Left renal cortex interstitium (tissue), 4 donors: ENCODE measurements around the gene MBTPS1. TPM values are rescaled to one million over a fixed set of nuclear protein-coding genes. Genes with fewer than 3 reads are reported as not detected.
A peak's percentile ranks its signal among the peaks of the same experiment; 100 is the strongest.

Source experiments
- DNase-seq, 4 donors: peaks; one replicate each; pipeline ENCODE4 v3.0.0-alpha.2; 2013; ENCODE audit warnings: low read depth in 4 of 4, low spot score in 2 of 4, missing footprints in 1 of 4
- polyA plus RNA-seq, 4 donors: library from polyadenylated mRNA; unstranded; fragments of 120-200 nt; gene quantifications; one replicate each; pipeline ENCODE4 v1.2.1, GENCODE V29; 2013; ENCODE audit not compliant: insufficient read length in 4 of 4

MBTPS1 gene
- polyA plus RNA-seq, 4 donors = 106 to 121 (median 117) TPM

DNA sequence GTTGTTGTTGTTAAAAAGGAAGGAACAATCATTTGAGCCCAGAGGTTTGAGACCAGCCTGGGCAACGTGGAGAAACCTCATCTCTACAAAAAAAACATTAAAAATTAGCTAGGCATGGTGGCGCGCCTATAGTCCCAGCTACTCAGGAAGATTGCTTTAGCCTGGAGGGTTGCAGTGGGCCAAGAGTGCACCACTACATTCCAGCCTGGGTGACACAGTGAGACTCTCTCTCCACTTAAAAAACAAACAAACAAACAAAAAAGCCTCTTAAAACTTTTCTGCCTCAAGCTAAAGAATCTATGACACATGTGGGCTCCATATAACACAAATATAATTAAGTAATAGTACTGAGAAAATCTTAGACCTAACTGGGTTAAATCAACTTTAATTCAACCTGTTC, 12.5 kb downstream of the MBTPS1 start:
- DNase-seq = no peak

DNA sequence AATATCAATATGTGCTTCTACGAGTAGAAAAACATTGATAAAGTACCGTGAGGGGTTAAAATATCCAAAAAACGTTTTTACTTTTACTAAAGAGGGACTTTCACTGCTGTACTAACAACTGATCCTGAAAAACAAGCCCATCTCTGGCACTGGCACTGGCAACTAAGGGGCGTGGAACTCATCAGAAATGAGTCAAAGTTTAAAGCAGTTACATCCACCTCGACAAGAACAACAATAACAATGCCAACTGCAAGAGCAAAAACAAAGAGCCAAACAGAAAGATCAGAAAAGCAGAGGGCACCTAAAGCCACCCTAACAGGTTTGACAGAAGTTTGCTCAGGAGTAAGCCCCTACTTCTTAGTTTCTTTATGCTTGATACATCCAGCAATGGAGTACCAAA, 13.1 kb downstream of the MBTPS1 start:
- no peak for DNase-seq

DNA sequence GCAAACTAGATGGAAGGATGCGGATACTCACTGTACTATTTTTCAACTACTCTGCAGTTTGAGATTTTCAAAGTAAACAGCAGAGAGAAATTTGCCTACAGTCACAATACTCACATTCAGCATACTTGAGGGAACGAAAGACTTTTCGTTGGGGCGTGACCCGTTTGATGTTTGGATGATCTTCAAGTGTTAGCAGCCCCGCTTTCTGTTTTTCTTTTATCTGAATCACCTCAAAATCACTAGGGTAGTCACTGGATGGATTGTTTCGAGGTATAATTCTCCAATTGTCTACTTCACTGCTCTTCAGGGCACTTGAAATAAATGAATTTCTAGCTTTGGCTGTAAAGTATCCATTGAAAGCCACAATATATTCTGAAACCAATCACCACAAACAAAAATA, 17.8 kb downstream of the MBTPS1 start:
- no peak for DNase-seq

DNA sequence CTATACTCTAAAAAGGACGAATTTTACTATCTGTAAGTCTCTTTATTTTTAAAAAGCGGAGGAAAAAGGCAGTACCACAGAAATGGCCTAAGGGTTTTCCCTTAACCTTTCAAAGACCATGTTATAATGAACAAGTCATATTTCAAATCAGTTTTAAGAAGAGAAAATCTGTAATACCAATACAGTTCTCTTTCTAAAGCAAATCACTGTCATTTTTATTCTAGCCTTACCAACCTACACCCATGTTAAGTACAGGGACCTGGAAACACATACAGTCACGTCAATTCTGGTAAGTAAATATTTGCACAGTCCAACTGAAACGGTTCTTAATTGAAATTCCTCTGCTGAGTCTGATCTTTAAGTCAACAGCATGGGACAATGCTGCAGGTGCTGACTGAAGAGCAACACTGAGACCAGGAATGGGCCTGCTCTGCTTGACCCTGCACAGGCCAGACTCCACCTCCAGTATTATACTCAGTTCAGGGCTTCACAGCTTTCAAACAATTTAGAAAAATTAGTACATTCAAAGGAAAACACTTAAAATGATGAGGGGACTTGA, 20.2 kb downstream of the MBTPS1 start:
- no peak for DNase-seq

DNA sequence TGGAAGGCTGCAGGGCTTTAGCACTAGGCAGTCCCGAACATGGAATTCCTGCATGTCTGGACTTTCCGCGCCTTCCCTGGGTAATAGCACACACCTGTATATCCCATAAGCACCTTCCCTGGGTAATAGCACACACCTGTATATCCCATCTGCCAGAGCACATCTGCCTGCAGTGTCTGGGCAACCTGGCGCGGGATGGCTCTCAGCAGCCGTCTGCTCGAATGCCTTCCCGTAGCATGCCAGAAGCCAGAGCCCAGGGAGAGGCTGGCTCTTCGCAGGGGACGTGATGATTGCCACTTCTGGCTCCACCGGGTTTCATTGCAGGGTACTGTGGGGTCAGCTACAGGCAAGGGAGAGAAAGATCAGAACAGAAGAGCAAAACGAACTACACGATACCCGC, 21.3 kb downstream of the MBTPS1 start:
- no peak for DNase-seq

DNA sequence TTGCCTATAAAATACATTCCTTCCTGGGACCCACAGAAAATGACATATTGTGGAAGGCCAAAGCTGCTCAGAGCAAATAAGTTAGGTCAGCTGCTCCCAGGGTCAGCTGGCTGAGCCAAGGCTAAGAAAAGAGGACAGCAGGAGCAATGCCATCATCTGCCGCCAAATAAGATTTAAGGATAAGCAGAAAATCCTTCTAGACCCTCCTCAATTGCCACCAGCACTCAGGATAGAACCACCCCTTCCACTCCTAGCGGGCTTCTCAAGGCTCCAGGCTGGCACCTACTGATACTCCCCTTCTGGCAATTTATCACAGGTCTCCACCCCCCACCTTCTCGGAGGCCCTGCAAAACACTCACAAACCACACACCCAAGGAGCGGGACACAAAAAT, 22.9 kb downstream of the MBTPS1 start:
- no peak for DNase-seq

DNA sequence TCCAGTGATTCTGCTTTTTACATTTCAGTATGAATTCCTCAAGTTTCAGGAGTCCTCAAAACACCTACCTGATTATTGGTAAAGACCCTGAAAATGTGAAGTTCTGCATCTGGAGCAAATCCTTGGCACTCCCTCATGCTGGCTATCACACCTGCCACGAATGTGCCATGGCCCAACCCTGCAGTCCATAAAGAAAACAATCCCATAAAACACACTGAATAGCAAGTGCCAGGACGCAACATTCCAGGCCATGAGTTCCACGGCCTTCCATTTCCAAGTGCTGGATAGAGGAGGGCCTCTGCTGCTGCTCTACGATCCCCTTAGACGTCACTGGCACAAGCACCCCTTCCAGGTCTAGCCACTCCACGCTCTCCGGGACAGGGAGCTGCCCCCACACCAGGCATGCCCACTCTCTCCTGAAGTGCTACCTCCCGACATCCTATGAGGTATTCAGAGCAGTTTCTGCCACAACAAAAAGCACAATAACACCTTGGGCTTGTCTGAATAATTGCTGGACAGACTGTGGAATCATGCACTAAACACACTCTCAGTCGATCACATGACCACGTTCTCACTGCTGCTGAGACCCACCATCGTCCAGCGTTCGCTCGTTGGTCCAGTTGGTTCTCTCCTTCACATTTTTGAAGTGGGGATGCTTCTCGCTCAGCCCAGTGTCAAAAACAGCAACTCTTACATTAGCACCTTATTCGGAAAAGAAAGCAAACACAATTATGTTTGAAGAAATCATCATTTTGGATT, 23.4 kb downstream of the MBTPS1 start:
- no peak for DNase-seq

DNA sequence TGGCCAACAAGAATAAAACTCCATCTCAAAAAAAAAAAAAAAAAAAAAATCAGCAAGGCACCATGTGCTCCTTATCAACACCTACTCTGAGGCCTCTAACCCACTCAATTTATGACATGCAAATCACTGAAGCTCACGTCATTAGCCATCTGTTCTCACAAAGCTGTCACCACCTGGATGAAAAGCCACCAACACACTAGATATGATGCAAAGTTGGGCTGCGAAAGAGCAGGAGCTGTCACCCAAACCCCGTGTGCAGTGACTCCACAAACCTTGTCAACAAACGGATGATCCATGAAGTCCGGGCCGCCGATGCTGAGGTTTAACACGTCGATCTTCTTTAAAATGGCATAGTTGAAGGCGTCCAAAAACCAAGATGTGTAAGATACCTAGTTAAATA, 25.3 kb downstream of the MBTPS1 start:
- DNase-seq = no peak

DNA sequence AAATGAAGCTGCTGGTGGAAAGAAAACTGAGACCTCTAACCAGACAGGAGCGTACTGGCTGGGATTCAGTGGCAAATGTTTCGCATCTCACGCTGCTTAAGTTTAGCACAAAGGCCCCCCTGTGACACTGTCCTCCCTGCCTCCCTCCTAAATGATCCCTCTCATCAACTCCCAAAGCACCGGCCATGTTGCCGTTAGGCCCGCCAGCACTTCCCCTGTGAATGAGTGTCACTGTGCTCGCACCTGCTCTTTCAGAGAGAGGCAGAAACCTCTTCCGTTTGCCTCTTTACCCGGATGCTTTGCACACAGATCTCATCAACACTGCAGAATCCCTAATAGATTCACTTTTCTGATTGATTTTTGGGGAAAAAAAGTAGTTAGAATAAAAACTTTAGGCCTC, 26.5 kb downstream of the MBTPS1 start:
- no peak for DNase-seq

DNA sequence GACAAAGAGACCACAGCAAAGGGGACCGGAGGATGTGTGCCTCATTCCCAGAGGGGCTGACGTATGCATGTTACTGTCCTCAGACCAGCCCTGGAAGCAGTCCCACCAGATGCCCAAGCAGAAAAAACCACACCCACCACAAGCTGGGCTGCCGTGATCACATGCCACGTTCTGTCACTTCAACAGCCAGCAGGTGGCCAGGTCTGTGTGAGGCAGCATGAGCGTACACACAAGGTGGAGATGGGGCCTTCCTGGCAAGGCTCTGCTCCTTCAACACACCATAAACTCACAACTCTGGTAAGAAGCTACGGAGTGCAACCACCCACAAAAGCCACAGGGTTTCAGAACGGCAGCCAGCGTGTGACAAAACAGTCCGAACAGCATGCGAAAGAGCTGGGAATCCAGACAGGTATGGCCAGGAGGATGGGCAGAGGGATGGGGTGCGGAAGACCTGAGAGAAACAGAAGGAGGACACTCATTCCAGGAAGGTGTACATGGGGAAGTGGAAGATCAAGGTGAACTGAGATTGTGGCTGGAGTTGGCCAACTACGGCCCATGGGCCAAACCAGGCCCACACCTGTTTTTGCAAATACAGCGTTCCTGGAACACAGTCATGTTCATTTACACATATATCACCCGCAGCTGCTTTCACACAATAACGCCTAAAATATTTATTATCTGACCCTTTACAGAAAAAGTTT, 27.9 kb downstream of the MBTPS1 start:
- no peak for DNase-seq

DNA sequence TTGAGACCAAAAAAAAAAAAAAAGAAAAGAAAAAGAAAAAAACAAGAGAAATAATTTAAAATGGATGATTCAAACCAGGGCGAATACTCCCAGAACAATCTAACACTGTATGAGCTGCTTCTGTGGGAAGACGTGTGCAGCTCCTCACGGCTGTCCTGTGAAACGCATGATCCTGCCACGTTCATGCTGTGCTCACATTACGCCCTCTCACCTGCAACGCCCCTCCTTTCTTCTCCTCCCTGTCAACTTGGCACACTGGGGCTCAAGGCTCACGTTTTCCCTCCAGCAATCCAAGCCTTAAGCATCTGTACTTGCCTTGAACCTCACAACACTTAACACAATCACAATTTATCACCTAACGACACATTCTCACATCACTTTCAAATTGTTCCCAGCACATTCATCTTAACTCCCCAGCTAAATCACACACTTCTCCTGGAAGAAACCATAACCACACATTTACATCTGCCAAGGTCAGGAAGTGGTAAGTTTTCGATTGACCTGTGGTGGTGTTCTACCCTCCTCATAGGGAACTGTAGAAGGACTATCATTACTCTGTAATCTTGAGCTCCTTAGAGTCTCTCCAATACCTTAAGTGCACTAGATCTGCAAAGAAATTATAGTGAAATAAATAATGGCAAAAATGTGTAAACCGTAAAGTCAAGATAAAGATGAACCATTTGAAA, 29.1 kb downstream of the MBTPS1 start:
- DNase-seq = no peak

DNA sequence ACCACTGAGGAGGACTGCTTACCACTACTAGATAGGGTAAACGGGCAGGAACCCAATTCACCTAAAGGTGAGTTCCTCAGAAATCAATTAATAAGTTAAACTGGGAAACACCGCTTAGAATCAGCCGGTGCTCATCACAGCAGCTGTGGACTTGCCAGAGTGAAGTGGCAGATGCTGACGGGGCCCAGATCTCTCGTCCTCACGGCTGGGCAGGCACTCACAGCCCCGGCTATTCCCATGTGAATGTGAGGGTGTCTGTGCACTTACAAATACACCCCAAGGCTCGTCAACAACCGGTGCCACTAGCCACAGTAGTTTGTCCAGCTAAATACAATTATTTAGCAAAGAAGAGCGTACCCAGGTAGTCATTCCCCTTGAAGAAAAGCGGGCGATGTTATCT, 29.7 kb downstream of the MBTPS1 start:
- DNase-seq = no peak

DNA sequence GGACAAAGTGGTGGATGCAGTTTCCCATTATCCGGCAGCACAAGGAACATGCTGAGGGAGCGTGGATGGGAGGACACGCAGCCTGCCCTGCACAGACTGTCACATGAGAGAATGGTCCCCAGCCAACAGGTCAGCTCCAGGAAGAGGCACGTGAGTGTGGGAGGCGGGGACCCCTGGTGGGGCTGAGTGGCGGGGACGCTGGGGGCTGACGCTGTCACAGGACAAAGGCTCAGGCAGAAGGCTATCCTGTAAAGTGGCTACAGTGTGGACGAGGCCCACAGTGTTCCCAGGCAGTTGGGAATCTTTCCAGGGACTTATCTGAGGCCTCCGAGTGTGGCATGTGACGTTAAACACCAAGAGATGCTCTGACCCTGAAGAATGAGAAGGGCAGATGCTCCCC, 30.4 kb downstream of the MBTPS1 start:
- no peak for DNase-seq

DNA sequence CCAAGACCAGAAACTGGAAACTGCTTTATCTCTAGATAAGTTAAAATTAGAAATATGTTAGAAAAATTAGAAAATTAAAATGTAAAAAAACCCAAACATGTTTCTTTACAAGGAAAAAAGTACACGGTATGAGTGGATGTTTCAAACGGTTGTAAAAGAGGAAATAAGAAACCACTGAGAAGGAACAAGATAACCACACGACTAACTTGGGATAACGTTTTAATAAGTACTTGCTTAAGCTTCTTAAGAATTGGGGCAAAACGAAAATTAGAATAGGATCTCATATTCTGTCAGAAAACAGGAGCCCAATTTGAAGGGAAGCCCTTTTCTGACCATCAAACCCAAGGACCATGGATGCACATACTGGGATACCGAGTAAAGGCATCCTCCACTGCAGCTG, 31.0 kb downstream of the MBTPS1 start:
- DNase-seq = no peak

DNA sequence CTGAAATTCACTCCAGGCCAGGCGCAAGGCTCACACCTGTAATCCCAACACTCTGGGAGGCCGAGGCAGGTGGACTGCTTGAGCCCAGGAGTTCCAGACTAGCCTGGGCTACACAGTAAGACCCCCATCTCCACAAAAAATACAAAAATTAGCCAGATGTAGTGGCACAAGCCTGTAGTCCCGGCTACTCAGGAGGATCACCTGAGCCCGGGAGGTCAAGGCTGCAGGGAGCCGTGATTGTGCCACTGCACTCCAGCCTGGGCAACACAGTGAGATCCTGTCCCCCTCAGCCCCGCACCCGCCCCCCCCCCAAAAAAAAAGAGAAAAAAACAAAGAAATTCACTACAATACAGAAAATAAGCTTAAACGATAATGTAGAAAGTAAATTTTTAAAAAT, 31.5 kb downstream of the MBTPS1 start:
- no peak for DNase-seq

DNA sequence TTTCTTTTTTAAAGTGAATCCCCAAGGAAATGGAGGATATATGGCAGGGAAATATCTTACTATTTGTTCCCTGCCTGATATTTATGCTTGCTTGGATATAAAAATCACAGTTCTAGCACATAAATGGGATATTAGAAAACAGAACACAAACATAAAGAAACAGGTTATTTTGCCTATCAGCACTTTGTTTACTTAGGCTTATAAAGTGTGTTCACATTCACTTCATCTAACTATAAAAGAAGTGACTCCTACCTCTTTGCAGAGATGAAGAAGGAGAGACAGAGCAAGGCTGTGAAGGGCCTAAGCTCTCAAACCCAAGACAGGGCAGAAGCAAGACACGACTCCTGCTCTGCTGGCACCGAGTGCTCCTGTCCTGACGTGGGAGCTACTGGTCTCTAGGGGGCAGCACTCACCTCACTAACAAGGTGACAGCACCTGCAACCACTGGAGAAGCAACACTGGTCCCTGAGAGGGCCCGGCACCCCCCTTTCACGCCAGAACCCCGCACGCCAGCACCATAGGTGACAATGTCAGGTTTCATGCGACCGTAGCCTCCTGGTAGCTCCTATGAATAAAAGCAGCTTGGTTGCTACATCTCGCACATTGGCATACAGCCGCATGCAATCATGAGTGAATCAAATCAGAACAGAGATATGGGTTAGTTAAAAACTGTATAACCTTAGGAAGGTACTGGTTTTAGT, 32.0 kb downstream of the MBTPS1 start:
- peak in 3 of 4 donors; percentile 28 to 37 (median 34) for DNase-seq

DNA sequence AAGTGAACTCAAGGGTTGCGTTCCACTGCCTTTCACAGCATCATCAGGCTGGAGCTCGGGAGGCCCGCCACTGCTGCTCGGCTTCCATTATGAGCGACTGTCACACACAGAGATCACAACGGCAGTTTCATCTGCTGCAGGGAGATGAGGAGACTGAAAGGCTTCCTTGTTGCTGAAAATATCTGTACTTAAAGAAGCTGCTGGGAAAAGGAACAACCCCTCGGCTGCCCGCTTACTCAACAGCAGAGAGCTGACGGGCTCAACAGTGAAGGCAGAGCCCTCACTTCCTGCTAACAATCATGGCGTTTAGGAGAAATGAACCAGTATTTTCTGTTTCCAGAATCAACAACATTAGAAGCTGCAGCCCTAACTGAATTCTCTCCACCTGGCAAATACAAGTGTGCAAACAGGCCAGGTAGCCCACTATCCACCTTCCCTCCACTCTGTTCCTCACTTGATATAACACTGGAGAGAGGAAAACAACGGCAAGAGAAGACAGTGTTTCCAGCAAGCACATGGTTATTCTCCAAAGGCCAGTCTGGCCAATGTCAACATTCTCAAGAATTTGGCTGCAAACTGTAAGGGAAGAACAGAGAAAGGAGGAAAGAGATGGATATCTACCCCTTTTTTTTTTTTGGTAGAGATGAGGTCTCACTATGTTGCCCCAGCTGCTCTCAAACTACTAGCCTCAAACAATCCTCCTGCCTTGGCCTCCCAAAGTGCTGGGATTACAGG, 33.7 kb downstream of the MBTPS1 start:
- no peak for DNase-seq

DNA sequence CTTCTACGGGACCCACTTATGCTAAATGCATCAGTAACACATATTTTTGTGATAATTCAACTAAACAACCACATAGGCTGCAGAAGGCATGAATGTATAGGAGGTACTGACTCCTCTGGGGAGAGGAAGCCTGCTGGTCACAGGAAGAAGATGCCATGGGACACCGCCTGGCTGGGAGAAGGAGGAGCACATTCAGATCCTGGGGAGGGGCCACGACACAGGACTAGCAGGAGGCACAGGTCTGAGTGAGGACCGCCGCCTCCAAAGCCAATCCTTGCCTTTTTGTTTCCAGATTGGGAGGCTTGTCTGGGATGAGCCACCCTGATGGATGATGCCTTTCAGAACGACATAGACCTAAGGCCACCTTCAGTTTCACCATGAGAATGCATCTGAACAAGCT, 34.6 kb downstream of the MBTPS1 start:
- no peak for DNase-seq

DNA sequence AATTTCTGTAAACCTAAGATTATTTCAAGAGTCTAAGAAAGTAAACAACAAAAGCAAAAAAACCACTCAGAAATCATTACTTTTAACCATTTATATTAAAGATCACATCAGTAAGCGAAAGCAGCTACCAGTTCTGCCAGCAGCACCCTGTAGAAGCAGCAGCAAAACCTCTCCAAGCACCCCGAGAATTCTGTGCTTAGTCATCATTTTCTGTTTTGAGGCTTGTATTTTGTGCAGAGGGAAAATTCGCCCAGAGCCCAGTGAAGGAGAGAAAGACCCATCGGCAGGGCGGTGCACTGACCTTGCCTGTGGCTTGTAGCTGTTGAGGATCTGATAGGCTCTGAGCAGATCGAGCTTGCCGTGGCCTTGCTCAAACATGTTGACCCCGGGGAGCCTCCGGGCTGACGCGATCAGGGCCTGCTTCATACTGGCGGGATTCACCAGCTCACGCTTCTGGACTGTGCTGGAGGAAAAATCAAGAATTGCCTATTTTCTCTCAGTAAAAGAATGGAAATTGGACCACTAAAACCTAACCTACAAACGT, 35.2 kb downstream of the MBTPS1 start:
- no peak for DNase-seq

DNA sequence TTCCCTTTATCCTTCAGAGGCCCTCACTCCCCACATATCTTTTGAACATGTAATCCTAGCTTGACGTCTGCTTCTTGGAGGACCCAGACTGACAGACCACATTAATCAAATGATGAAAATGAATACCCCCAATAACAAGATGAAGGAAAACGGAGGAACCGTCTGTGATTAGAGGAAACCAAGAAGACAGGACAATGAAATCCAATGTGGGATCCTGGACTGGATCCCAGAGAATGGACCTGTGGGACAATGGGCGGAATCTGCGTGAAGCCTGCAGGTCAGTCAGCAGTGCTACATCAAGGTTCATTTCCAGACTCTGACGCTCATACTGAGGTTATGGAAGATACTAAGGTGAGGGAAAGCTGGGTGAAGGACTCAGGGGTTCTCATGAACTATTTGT, 35.9 kb downstream of the MBTPS1 start:
- DNase-seq = no peak
